Fibroblast of skin of right biceps (primary cell): ENCODE measurements around the gene FAM237B.

Experiments used
- DNase-seq: peaks from one replicate; pipeline ENCODE4 v3.0.0-alpha.2; 2013

Gene FAM237B

DNA sequence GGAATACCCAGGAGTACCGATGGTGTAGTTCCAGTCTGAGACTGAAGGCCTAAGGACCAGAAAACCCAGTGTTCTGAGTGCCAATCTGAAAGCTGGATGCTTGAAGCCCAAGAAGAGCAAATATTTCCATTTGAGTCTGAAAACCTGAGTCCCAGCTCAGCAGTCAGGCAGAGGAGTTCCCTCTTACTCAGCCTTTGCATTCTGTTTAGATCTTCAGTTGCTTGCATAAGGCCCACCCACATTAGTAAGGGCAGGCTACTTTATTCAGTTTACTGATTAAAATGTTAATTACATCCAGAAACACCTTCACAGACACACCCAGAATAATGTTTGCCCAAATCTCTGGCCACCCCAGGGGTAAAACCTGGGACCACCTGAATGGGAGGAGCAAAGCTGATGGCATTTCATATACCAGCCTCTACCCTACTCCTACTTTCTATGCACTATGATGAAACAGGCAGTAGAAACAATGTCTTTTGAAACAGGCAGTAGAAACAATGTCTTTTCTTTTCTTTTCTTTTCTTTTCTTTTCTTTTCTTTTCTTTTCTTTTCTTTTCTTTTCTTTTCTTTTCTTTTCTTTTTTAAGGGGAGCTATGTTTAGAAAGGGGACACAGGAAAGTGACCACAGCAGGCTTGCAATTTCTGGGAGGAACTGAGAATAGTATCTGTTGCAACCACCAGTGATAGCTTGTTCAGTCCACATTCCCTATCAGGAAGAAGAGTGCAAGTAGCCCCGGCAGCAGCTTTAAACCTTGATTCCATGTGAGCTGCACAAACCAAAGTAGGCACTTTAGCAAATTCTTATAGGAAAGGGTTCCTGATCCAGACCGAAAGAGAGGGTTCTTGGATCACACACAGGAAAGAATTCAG lies 30.6 kb downstream of the FAM237B start:
- no peak for DNase-seq

DNA sequence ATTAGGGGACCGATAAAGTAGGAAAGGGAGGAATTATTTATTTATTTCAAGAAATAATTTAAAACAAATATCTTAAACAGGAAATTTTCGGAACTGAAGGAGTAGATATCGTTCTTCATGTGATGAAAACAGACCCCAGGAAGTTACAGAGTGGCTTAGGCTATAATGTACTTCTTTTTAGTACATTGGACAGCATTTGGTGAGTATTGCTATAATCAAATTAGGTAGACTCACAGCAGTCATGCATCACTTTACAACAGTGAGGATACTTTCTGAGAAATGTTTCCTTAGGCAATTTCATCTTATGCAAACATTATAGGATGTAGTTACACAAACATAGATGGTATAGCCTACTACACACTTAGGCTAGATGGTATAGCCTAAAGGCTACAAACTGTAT lies 33.0 kb downstream of the FAM237B start:
- no peak for DNase-seq

DNA sequence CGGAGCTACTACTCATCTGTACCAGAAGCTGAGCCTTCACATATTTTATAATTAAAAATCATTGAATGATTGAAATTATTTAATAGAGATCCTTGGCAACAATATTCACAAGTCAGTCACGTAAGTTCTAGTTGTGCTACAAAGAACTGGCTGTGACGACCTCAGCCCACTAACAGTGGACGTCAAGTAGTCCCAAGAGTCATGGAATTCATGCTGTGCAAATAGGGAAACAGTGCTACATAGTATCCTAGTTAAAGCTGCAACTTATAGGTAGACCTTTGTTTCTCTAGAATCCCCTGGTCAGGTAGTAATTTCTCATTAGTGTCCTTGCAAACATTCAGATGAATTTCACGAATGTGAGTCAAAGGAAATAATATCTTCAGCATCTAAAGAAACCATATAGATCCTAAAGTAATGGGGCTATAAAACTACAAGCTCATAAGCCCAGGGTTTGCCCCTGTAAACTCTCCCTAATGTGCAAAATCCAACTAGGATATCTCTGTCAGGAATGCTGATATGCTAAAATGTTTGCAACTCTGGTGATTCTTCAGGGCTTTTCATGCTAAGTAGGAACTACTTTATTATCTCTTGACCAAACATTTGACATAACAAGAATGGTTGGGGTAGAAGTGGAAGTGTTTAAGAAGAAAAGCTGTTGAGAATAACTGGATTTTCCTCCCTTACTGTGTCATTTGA lies 44.9 kb downstream of the FAM237B start:
- no peak for DNase-seq

DNA sequence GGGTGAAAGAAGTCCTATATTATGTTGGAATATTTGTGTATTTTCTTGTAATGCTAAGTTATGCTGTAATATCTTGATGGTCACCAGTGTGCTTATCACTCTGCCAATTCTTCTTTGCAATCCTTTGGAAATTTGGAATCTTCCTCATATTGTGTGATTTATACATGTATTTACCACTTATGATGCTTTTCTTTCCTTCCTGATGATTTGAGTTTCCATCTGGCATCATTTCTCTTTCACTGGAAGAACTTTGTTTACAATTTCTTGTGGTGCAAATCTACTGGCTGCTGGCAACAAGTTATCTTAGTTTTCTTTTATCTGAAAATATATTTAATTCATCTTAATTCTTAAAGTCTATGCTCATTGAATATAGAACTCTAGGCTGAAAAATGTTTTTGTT lies 46.9 kb downstream of the FAM237B start:
- DNase-seq: no peak

DNA sequence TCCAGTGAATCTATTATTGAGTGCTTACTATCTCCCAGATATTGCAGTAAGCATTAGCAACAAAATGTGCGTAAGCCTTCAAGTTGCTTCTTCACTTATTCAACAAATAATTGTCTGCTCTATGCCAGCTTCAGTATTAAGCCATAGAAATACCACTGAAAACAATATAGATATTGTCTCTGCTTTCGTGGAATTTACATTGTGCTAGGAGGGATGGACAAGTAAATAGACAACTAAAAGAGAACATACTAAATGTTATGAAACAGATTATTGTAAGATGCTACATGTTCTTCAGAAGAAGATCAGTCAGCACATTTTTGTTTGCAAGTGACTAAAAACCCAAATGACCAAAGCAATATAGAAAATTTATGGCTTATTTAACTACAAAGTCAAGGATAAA lies 48.9 kb downstream of the FAM237B start:
- DNase-seq: no peak

DNA sequence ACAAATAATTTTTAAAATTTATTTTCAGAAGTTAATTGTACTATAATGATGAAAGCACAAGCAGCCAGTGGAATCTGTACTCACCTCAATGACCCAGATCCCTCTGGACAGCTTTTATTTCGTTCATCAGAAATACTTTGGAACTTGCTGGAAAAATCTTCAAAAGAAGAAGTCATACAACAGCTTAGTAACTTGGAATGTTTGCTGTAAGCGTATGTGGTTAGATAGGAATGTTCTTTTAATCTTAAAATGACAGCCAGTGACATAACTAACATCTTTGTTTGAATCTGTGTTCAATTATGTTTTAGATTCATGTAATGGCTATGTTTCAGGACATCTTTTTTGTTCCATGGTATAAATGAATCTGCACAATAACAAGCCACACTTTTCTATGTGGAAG lies 49.4 kb downstream of the FAM237B start:
- DNase-seq: peak; percentile 87

DNA sequence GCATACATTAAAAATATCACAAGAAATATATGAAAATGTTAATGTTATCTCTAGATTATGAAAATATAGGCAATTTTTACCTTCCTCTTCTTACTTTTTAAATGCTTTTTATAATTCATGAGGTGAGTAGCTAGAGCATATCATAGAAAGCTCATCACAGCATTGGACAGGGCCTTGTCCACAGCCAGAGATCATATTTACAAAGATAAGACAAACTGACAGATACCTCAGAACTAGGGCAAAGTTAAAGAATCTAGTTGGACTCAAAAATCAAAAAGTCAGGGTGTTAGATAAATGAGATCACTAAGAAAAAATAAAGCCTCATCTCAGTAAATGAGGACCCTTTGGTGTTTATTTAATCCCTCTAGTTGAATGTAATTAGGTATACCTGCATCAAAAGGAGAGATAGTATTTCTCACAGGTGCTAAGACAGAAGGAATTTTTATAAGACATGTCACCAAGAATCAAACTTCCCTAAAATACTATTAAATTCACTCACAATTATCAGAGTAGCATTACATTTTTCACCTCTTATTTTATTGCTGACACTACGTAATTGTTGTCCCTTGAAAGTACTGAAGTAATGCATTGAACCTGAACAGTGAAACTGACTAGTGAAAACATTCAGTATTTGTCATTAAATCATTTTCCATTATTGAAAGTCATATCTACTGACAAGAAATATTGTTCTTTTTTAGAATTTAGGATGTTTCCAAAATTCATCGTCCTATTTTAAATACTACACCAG lies 50.5 kb downstream of the FAM237B start:
- no peak for DNase-seq

DNA sequence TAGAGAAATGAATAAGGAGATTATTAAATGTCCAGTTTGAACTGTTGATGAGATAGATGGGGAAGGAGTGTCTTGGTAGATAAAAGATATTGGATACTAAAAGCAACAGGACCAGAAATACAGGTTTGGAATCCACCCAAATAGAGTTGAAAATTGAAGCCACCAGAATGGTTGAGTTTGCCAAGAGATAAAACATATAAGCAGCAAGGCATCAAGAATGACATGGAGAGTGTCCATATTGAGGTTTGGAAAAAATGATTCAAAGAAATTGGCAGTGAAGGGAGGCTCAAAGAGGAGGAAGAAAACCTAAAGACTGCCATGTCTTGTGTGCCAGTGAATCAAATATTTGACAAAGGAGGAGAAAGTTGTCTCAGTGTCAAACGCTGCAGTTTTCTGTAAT lies 51.9 kb downstream of the FAM237B start:
- DNase-seq: no peak

DNA sequence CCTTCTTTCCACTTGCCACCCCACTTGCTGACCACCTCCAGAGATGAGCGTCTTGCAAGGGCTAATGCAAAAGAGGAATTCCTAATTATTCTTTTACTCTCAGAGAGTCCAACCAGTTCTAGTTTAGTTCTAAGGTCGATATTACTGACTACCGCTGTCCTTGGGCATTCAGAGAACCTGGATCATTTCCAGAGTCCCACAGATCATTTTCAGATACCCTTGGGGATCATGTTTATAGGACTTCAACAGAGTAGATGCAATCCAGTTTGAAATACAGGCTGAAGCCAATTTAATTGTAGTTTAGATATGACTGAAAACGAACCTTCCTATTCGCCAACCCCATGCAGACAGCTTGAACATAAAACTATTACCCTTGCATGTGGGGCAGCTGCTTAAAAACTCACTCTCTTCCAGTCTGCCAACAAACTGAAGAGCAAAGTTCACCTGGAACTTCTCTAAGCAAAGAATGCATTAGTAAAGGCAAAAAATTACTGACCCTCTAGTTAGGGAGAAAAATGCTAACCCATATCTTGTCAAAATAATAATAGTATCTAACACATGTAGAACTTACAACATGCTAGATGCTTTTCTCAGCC lies 53.7 kb downstream of the FAM237B start:
- no peak for DNase-seq

DNA sequence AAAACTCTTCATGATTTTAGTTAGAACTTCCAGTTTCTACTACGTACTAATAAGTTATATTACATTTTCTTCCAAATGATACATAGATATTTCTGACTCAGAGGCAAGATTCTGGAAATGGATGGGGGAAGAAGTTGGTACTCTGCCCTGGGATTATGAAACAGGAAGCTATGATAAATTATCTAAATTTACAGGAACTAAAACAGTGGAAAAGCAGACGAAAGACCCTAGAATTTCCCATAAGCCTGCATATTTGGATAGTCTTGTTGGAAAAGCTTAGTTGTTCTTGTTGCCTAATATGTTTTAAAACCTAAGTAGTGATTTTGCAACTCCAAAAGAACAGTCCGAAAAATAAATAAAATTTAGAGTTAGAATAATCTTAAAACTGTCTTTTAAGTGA lies 54.3 kb downstream of the FAM237B start:
- DNase-seq: peak; percentile 80
